GM21619 (cell line): Measurements from ENCODE around the gene CLDN14.

Experiments
- ATAC-seq: cut with Tn5 transposase; IDR thresholded peaks from one replicate; pipeline ENCODE4 v1.9.1; 2021; ENCODE audit not compliant: unreplicated experiment

The CLDN14 gene

GRCh38 chr21:36479415-36480402, at the start of gene CLDN14:
Gene CLDN14 (minus strand): TSS chr21:36480122. CDS start chr21:36461695, 18,427 bp downstream.
- ATAC-seq, result no peak

GRCh38 chr21:36528716-36529115, 48.8 kb upstream of the CLDN14 start:
- no peak for ATAC-seq

- no peak for ATAC-seq
Measured at GRCh38 chr21:36527317-36527716, 47.4 kb upstream of the CLDN14 start.

- ATAC-seq, result no peak
Measured at GRCh38 chr21:36526104-36526503, 46.2 kb upstream of the CLDN14 start.

- ATAC-seq, result no peak
Measured at GRCh38 chr21:36524477-36524876, 44.6 kb upstream of the CLDN14 start.

- ATAC-seq, result no peak
Measured at GRCh38 chr21:36522219-36522808, 42.4 kb upstream of the CLDN14 start.

GRCh38 chr21:36518883-36519492, 39.1 kb upstream of the CLDN14 start:
- ATAC-seq, result no peak

- ATAC-seq, result no peak
Measured at GRCh38 chr21:36517366-36518075, 37.6 kb upstream of the CLDN14 start.

GRCh38 chr21:36516281-36516680, 36.4 kb upstream of the CLDN14 start:
- ATAC-seq, result no peak

- ATAC-seq, result peak; percentile 47
Measured at GRCh38 chr21:36513430-36513829, 33.5 kb upstream of the CLDN14 start.

- no peak for ATAC-seq
Measured at GRCh38 chr21:36512971-36513370, 33.0 kb upstream of the CLDN14 start.

GRCh38 chr21:36511484-36512220, 31.7 kb upstream of the CLDN14 start:
- ATAC-seq, result no peak

- ATAC-seq, result no peak
Measured at GRCh38 chr21:36510911-36511310, 31.0 kb upstream of the CLDN14 start.

GRCh38 chr21:36509973-36510664, 30.2 kb upstream of the CLDN14 start:
- ATAC-seq, result no peak

- ATAC-seq, result no peak
Measured at GRCh38 chr21:36508948-36509347, 29.0 kb upstream of the CLDN14 start.

- ATAC-seq, result no peak
Measured at GRCh38 chr21:36507397-36508018, 27.6 kb upstream of the CLDN14 start.

- ATAC-seq, result no peak
Measured at GRCh38 chr21:36506482-36506881, 26.6 kb upstream of the CLDN14 start.

- no peak for ATAC-seq
Measured at GRCh38 chr21:36504067-36505058, 24.4 kb upstream of the CLDN14 start.
